Smooth muscle cell (in vitro differentiated cells): ENCODE data around the gene PDIA2. TPM values are rescaled to one million over a fixed set of nuclear protein-coding genes. Genes with fewer than 3 reads are reported as not detected.

Experiments
- DNase-seq: peaks from one replicate; lab custom pipeline; 2025; ENCODE audit not compliant: unreplicated experiment; lab: John Stamatoyannopoulos, UW
- H2AFZ ChIP-seq: fragments of 200-600 bp; sonication (generic); 2 replicates; pipeline ENCODE4 v1.6.0; 2016; ENCODE audit warnings: antibody characterized with exemption, low read depth, mild to moderate bottlenecking
- H3F3A ChIP-seq: fragments of 200-600 bp; sonication (generic); 2 replicates; pipeline ENCODE4 v1.6.0; 2017; ENCODE audit warnings: antibody characterized with exemption, low read depth
- H3K27ac ChIP-seq: fragments of 200-600 bp; sonication (generic); 2 replicates; pipeline ENCODE4 v1.5.1; 2016; ENCODE audit warnings: low read depth, mild to moderate bottlenecking
- H3K27me3 ChIP-seq: fragments of 200-600 bp; sonication (generic); 2 replicates; pipeline ENCODE4 v1.6.1; 2016; ENCODE audit warnings: low read depth, mild to moderate bottlenecking
- H3K36me3 ChIP-seq: fragments of 200-600 bp; sonication (generic); 2 replicates; pipeline ENCODE4 v1.5.1; 2016; ENCODE audit warnings: low read depth
- H3K4me1 ChIP-seq: fragments of 200-600 bp; sonication (generic); 2 replicates; pipeline ENCODE4 v1.5.1; 2016; ENCODE audit warnings: low read depth
- H3K4me2 ChIP-seq: fragments of 200-600 bp; sonication (generic); 2 replicates; pipeline ENCODE4 v1.6.0; 2016; ENCODE audit warnings: mild to moderate bottlenecking
- H3K4me3 ChIP-seq: fragments of 200-600 bp; sonication (generic); 2 replicates; pipeline ENCODE4 v1.5.1; 2016; ENCODE audit warnings: mild to moderate bottlenecking
- H3K79me2 ChIP-seq: fragments of 200-600 bp; sonication (generic); 2 replicates; pipeline ENCODE4 v1.6.0; 2016; ENCODE audit warnings: low read depth, mild to moderate bottlenecking
- H3K9ac ChIP-seq: fragments of 200-600 bp; sonication (generic); 2 replicates; pipeline ENCODE4 v1.6.0; 2016; ENCODE audit warnings: low read depth
- H3K9me3 ChIP-seq: fragments of 200-600 bp; sonication (generic); replicated peaks from 2 replicates; pipeline ENCODE4 v1.5.1; 2016; ENCODE audit warnings: low read depth
- H4K20me1 ChIP-seq: fragments of 200-600 bp; sonication (generic); 2 replicates; pipeline ENCODE4 v1.6.0; 2016; ENCODE audit warnings: low read depth
- CTCF ChIP-seq: fragments of 200-600 bp; sonication (generic); IDR thresholded peaks from 2 replicates; pipeline ENCODE4 v1.5.1; 2017; ENCODE audit warnings: borderline replicate concordance, mild to moderate bottlenecking, antibody characterized with exemption; ENCODE audit not compliant: insufficient read depth, poor library complexity, severe bottlenecking
- WGBS: methylation state at CpG from one replicate; pipeline ENCODE4 v1.1.7; 2016; ENCODE audit warnings: low lambda C conversion rate; 5-methylcytosine and 5-hydroxymethylcytosine counted together
- polyA plus RNA-seq: library from polyadenylated mRNA; unstranded; fragments of >200 nt; fragmentation: Nextera tagmentation; extraction: Ambion mirVana; gene quantifications from 2 replicates; pipeline ENCODE4 v1.2.1, GENCODE V29; 2016
- total RNA-seq: library from RNA; depleted of rRNA; stranded (reverse); fragments of >200 nt; gene quantifications from 2 replicates; pipeline ENCODE4 v1.2.3, GENCODE V29; 2014

Gene PDIA2
- total and polyA plus RNA-seq, 2 experiments from 2014 or later: 0.18 to 0.86 TPM

- no peak overlapping the region for H3K9ac ChIP-seq
- no peaks in the 10 kb centered on the region for H3F3A ChIP-seq
- no peaks in the 10 kb centered on the region for H3K79me2 ChIP-seq
- no peak overlapping the region for H3K4me3 ChIP-seq
- no peak overlapping the region for H3K4me2 ChIP-seq
- H3K4me1 ChIP-seq: no peaks in the 10 kb centered on the region
- no peaks in the 10 kb centered on the region for H3K36me3 ChIP-seq
- H3K27ac ChIP-seq: no peak overlapping the region
- 97% methylated on average over 30 of the region's 33 CpGs for WGBS
- no peaks in the 10 kb centered on the region for H3K9me3 ChIP-seq
- no peak overlapping the region for H2AFZ ChIP-seq
- no peaks in the 10 kb centered on the region for H4K20me1 ChIP-seq
- no peak for DNase-seq
- TF ChIP-seq CTCF: no peak
- no peaks in the 10 kb centered on the region for H3K27me3 ChIP-seq
Observed at GRCh38 chr16:287981-288920, 5.3 kb downstream of the PDIA2 start.

GRCh38 chr16:289395-289997 is 6.5 kb downstream of the PDIA2 start:
- Histone ChIP-seq H3F3A (no peaks in the 10 kb centered on the region), H3K4me1 (no peaks in the 10 kb centered on the region), H4K20me1 (no peaks in the 10 kb centered on the region), H3K9ac (no peak overlapping the region), H3K4me2 (no peak overlapping the region), H3K27me3 (no peaks in the 10 kb centered on the region), H3K9me3 (no peaks in the 10 kb centered on the region), H3K27ac (no peak overlapping the region), H3K36me3 (no peaks in the 10 kb centered on the region), H3K4me3 (no peak overlapping the region), H2AFZ (no peak overlapping the region), H3K79me2 (no peaks in the 10 kb centered on the region)
- no peak for TF ChIP-seq CTCF
- 98% methylated on average over 22 of the region's 22 CpGs for WGBS
- DNase-seq: no peak

GRCh38 chr16:290015-290680 is 7.2 kb downstream of the PDIA2 start:
- no peak for TF ChIP-seq CTCF
- H4K20me1 ChIP-seq: no peaks in the 10 kb centered on the region
- H3K4me3 ChIP-seq: no peak overlapping the region
- 97% methylated on average over 25 of the region's 25 CpGs for WGBS
- no peaks in the 10 kb centered on the region for H3K4me1 ChIP-seq
- H3K79me2 ChIP-seq: no peaks in the 10 kb centered on the region
- H3K9me3 ChIP-seq: no peaks in the 10 kb centered on the region
- no peak overlapping the region for H3K27ac ChIP-seq
- no peaks in the 10 kb centered on the region for H3K36me3 ChIP-seq
- H3K27me3 ChIP-seq: no peaks in the 10 kb centered on the region
- no peaks in the 10 kb centered on the region for H3F3A ChIP-seq
- DNase-seq: no peak
- H3K4me2 ChIP-seq: no peak overlapping the region
- no peak overlapping the region for H3K9ac ChIP-seq
- no peak overlapping the region for H2AFZ ChIP-seq
